ENCODE data around the gene RASSF8.
A peak's percentile ranks its signal among the peaks of the same experiment; 100 is the strongest.

Gene RASSF8, protein sequence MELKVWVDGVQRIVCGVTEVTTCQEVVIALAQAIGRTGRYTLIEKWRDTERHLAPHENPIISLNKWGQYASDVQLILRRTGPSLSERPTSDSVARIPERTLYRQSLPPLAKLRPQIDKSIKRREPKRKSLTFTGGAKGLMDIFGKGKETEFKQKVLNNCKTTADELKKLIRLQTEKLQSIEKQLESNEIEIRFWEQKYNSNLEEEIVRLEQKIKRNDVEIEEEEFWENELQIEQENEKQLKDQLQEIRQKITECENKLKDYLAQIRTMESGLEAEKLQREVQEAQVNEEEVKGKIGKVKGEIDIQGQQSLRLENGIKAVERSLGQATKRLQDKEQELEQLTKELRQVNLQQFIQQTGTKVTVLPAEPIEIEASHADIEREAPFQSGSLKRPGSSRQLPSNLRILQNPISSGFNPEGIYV

GRCh38 chr12:25958428-25959070 lies at the start of gene RASSF8:
RASSF8 (plus strand) TSS chr12:25958682; CDS start chr12:26055344, 96,662 bp downstream.
- DNase-seq: peak; percentile 86

DNA sequence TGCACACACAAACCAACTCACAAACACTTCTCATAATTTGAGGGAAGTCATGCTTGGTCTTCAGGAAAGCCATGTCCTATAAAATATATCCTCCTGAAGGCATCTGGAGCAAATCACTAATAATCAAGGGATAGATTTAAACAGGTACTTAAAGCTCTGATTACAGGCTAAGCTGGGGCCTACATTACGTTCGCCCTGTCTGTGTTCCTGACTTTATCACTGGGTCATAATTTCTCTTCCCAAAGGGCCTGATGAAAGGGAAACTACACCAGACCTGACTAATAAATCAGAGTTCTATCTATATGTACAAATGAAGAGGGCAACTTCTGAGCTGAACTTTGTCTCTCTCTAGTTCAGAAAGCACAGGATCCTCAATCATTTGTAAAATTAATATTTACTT lies 43.9 kb upstream of the RASSF8 start:
- no peak for DNase-seq

DNA sequence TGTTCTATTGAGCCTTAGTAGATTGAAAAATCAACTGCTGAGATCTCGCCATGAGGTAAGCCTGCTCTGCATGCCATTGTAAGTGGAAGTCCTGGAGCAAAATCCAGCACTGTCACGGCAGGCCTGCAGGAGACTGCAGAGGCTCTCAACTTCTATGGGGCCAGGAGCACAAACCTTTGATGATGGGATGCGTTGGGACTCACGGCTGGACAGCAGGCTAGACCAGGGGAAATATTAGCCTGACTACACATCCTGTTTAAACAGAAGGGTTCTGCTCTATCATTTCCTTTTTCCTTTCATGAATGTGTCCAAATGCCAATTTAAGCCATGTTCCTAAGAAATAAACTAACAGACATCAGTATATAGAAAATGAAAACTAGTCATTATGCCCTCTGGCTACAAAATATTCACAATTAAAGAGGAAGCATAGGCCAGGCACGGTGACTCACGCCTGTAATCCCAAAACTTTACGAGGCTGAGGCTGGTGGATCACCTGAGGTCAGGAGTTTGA lies 33.9 kb upstream of the RASSF8 start:
- DNase-seq: peak; percentile 56

DNA sequence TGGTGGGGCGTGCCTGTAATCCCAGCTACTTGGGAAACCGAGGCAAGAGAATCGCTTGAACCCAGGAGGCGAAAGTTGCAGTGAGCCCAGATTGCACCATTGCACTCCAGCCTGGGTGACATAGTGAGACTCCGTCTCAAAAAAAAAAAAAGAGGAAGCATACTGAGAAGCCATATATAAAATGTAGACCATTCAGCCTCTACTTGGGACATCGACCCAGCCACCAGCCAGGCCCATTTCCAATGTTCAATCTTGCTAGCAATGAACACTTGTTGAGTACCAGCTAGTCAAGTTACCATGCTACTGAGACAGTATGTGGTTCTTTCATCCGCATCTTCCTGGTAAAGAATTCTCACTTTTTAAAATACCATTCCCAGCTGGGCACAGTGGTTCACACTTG lies 33.4 kb upstream of the RASSF8 start:
- no peak for DNase-seq

DNA sequence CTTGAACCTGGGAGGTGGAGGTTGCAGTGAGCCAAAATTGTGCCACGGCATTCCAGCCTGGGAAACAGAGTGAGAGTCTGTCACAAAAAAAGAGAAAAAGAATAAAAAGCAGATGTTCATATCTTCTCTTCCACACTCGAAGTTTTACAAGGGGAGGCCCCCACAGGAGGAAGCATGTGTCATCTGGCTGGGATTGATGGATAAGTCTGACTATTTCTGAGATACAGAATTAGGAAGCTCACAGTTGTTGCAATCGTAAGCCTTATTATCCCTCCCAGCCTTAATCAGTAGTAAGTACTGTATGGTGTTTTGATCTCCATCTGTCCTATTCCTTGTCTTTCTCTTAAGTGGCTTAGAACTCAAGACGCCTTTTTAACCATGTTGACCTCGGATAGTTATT lies 31.9 kb upstream of the RASSF8 start:
- no peak for DNase-seq

- DNase-seq: peak; percentile 43
Observed at GRCh38 chr12:25929142-25929541, 29.3 kb upstream of the RASSF8 start.

GRCh38 chr12:25932971-25933370 lies 25.5 kb upstream of the RASSF8 start:
- no peak for DNase-seq

DNA sequence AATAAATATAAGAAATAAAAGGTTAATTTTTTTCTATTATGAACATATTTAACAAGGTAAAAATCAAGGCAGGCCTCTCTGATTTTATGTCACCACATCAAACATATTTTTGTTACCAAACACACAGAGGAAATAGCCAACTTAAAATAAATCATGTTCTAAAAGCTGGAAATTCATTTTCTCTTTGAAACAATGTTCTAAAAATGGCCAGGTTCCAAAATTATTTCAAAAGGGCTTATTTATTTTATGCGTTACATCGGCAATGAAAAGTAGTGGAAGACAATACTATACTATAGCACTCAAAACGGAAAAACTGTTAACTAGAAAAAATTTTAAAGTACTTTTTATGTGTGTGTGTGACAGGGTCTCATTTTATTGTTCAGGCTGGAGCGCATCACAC lies 24.0 kb upstream of the RASSF8 start:
- DNase-seq: no peak

GRCh38 chr12:25935355-25936144 lies 22.9 kb upstream of the RASSF8 start:
- no peak for DNase-seq

DNA sequence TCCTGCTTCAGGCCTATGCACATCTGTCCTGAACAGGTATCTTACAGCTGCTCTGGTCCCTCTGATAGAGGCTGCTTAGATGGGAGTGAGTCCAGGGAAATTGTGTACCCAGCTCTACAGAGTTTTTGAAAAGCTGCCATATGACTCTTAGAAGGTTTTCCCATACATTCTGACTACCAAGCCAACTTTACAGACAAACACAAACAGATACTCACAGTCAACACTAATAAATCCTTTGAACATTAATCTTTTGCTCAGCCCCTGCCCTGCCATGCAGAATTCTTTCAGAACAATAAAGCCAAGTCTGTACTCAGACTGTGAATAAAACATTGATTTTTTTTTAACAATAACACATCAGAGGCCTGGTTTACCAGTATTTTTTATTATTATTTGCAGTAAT lies 21.4 kb upstream of the RASSF8 start:
- no peak for DNase-seq

DNA sequence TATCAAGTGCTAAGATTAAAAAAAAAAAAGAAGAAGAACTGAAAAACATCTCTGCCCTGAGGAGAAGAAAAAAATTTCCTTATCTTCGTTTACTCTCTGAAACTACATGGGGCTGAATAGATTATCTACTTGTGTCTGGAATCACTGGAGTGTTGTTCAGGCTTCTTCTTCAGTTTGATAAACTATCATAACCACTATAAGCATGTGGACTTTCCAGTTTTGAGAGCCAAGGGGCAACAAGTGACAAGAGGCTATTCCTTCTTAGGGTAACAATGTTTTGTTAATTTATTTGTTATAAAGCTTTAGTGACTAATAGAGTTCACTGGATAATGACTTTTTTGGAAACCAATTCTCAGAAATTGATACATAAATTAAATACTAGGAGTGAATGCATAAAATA lies 19.9 kb upstream of the RASSF8 start:
- no peak for DNase-seq

- DNase-seq: no peak
Observed at GRCh38 chr12:25939606-25940005, 18.9 kb upstream of the RASSF8 start.

DNA sequence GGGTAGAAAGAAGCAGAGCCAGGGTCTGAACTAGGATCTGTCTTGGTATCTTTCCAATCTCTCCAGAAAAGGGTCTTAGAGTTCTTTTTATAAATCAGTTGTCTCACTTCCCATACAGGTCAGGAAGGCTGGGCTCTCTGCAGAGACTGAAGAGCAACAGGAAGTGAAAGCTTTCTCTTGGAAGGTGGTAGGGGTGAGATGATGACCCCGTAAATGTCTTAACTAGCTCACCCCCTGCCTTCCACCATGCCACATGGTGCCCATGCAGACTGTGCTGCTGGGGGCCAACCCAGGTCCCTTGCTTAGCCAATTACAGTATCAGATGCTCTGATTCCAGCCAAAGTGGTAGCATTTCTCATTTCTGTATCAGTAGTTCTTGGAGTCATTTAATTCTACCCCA lies 17.6 kb upstream of the RASSF8 start:
- no peak for DNase-seq

DNA sequence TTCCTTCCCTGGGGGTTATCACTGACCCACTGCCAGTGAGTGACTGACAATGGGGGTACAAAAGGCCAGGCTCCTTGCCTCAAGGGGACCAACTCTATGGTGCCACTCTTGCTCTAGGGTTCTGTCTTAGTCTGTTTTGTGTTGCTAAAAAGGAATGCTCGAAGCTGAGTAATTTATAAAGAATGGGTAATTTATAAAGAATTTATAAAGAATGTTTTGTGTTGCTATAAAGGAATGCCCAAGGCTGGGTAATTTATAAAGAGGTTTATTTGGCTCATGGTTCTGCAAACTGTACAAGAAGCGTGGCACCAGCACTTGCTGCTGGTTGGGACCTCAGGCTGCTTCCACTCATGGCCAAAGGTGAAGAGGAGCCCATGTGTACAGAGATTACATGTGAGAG lies 15.8 kb upstream of the RASSF8 start:
- DNase-seq: no peak

DNA sequence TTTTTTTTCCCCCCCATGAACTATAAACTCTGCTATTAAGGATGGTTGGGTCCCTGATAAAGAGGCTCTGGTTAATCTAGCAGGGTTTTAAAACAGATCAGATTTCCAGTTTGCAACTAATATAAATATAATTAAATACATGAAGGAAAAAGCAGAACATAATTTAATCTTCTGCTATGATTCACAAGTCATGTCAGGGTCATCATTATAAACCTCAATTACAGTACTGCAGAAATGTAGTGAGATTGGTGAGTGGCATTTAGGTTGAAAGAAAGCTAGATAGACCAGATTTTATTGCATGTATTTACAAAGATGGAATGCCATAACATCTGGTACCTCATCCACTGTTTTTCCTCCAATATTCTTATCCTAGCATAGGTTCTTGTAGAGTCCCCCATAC lies 14.5 kb upstream of the RASSF8 start:
- no peak for DNase-seq

DNA sequence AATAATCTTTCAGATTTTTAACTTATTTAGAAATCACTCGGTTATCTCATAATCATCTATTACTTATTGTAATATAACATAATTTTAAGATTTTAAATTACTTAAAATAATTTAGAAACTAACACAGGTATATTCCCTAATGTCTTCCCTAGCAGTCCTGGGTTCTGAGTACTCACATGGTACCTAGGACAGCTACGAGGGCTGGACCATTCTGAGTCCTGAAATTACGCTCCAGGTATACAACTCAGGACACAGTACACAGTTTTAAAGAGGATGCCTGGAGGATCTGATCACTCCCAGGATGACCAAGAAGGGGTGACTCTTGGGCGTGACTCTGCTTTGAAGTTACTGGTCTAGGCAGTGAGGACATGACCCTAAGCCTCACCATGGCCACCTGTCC lies 9.1 kb upstream of the RASSF8 start:
- DNase-seq: no peak

GRCh38 chr12:25950329-25951115 lies 8.0 kb upstream of the RASSF8 start:
- DNase-seq: peak; percentile 26

- DNase-seq: peak; percentile 86
Observed at GRCh38 chr12:25957793-25958427, 572 bp upstream of the RASSF8 start.

DNA sequence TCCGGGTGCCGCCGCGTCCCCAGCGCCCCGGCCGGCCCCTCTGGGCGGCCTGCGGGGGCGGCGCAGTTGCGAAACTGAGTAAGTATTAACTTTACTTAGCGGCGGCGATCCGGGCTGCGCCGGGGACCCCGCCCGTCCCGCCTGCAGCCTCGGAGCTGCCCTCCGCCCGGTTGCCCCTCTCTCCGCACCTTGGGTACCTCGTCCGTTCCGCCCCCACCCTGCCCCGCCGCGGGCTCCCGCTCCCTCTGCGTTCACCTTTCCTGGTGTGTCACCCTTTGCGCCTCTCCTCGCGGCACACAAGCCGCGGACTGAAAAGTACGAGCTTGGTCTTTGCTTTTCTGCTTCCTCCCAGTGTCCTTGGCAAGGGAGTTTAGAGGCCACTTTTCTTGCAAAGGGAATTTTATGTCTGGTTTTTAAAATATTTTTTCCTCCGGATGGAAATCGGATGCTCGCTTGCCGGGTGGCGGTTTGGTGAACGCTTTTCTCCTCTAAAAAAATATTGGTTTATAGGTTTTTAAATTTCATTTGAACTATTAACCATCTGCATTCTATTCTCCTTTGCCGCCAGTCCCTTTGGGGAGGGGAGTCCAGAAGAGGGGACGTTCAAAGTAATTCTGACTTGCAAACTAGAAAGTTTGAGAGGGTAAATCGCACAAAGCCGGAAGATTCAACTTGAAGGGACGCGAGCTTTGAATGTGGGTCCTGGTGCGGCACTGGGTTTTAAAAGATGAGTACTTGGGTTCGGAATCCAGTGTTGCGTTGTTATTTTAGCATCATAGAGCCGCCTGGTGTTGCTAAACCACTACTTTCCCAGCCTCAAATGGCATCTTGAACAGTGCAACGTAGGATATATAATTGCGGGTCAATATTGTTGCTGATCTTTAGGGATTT lies 834 bp downstream of the RASSF8 start:
- peak; percentile 36 for DNase-seq

DNA sequence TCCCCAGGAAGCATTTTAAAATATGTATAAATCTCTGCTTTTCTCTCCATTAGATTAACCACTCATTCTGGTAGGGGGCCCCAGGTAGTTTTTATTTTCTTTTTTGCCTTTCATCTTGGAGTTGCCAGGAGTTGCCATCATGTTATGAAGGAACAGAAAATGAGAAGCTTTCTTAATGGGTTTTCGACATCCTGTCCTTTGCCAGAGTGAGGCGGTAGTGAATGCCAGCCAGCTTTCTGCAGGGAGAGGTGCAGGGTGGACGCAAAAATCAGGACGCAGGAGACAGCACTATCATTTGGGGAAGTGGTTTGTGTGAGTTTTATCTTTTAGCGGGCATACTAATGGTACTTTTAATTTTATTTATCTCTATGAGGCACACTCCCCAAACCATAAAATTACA lies 1.7 kb downstream of the RASSF8 start:
- peak; percentile 3 for DNase-seq

GRCh38 chr12:25960961-25961360 lies 2.5 kb downstream of the RASSF8 start:
- no peak for DNase-seq

All from T1000 (cell line).